Measurements from ENCODE around the gene ZNF3. TPM values are rescaled to one million over a fixed set of nuclear protein-coding genes. Genes with fewer than 3 reads are reported as not detected.

ZNF3 gene
- polyA plus RNA-seq, 1 donor (not counting 4 experiments of a cell fraction or from before 2014, with no cell fraction given), result 16.8 TPM

DNA sequence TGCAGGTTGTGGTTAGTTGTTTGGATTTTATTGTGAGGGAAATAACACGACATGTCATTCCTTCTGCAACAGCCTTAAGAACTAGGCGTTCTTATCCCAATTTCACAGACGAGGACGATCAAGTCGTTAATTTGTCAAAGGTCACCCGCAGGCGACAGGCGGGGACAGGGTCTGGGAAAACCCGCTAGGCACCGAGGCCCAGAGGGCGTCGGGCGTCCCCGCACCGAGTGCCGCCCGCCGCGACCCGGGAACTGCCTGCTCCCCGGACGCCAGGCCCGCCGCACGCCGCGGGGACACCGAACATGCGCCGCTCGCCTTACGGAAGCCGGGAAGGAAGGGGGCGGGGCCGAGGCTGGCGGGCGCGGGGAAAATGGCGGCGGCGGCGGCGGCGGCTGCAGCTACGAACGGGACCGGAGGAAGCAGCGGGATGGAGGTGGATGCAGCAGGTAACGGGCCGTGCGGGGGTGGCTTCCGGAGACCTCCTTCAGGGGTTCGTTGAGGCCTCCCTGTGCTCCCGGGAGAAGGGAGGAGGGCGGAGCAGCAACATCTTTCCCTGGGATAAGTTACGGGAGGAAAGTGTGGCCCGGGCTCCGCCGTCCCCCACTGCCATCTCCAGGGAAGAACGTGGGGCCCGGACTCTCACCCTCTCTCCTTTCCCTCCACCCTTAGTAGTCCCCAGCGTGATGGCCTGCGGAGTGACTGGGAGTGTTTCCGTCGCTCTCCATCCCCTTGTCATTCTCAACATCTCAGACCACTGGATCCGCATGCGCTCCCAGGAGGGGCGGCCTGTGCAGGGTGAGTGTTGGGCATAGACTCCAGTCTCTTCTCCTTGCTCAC lies 7.3 kb upstream of the ZNF3 start, which contains the start of gene COPS6:
COPS6 (plus strand) TSS at position 349 of the 837 bp plus-strand sequence; CDS start at position 371, 22 bp downstream.
- Histone ChIP-seq H3K27me3 (ENCODE audit: control insufficient read depth, extremely low read depth, insufficient read depth, low read length) (no peaks in the 10 kb centered on the region), H3K9me3 (ENCODE audit: control insufficient read depth, low read depth, low read length) (no peaks in the 10 kb centered on the region), H4K20me1 (ENCODE audit: control insufficient read depth, extremely low read depth, insufficient read depth, low read length) (no peaks in the 10 kb centered on the region), H3K4me1 (ENCODE audit: control insufficient read depth, extremely low read depth, insufficient read depth, low read length) (peaks cover 27% of the 10 kb centered on the region), H3K36me3 (ENCODE audit: control insufficient read depth in 2 of 2, extremely low read depth in 1 of 2, insufficient read depth in 2 of 2, low read length in 2 of 2) (peaks cover 28 to 33% of the 10 kb centered on the region in 2 experiments), H2AFZ (ENCODE audit: control insufficient read depth, low read length) (peak within 1 kb of the TSS; percentile 90), H3K4me2 (ENCODE audit: control insufficient read depth, extremely low read depth, insufficient read depth, low read depth, low read length) (peak within 1 kb of the TSS; percentile 82), H3K9ac (ENCODE audit: control insufficient read depth, extremely low read depth, insufficient read depth, low read length) (peak within 1 kb of the TSS; percentile 90), H3K79me2 (ENCODE audit: control insufficient read depth, insufficient read depth, low read length) (peaks cover 17% of the 10 kb centered on the region), H3K9me1 (ENCODE audit: control insufficient read depth, extremely low read depth, insufficient read depth, low read length) (no peaks in the 10 kb centered on the region), H3K4me3 (ENCODE audit: control insufficient read depth in 2 of 3, extremely low read depth in 1 of 3, insufficient read depth in 2 of 3, low read depth in 1 of 3, low read length in 3 of 3) (peak within 1 kb of the TSS; percentile 84 to 95 (median 89)), H3K27ac (ENCODE audit: control insufficient read depth, insufficient read depth, low read length) (peak within 1 kb of the TSS; percentile 85)
- DNase-seq (ENCODE audit: low read depth, low spot score) (no peak), FAIRE-seq (no peak)
- dilution Hi-C loops (cut with MboI; ENCODE audit: extremely low pct_ligation_motif_present, low sequenced_read_pairs), result no loop called here
- no peak for TF ChIP-seq EZH2 (IDR thresholded peaks at IDR 0.05; ENCODE audit: low read length)
- TF ChIP-seq, protein P1, sequence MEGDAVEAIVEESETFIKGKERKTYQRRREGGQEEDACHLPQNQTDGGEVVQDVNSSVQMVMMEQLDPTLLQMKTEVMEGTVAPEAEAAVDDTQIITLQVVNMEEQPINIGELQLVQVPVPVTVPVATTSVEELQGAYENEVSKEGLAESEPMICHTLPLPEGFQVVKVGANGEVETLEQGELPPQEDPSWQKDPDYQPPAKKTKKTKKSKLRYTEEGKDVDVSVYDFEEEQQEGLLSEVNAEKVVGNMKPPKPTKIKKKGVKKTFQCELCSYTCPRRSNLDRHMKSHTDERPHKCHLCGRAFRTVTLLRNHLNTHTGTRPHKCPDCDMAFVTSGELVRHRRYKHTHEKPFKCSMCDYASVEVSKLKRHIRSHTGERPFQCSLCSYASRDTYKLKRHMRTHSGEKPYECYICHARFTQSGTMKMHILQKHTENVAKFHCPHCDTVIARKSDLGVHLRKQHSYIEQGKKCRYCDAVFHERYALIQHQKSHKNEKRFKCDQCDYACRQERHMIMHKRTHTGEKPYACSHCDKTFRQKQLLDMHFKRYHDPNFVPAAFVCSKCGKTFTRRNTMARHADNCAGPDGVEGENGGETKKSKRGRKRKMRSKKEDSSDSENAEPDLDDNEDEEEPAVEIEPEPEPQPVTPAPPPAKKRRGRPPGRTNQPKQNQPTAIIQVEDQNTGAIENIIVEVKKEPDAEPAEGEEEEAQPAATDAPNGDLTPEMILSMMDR (optimal IDR thresholded peaks at IDR 0.05 in 1 of 3, IDR thresholded peaks at IDR 0.05 in 1 of 3, conservative IDR thresholded peaks at IDR 0.05 in 1 of 3; ENCODE audit: extremely low read depth in 1 of 3, insufficient read depth in 2 of 3, low read length in 3 of 3), result no peak

DNA sequence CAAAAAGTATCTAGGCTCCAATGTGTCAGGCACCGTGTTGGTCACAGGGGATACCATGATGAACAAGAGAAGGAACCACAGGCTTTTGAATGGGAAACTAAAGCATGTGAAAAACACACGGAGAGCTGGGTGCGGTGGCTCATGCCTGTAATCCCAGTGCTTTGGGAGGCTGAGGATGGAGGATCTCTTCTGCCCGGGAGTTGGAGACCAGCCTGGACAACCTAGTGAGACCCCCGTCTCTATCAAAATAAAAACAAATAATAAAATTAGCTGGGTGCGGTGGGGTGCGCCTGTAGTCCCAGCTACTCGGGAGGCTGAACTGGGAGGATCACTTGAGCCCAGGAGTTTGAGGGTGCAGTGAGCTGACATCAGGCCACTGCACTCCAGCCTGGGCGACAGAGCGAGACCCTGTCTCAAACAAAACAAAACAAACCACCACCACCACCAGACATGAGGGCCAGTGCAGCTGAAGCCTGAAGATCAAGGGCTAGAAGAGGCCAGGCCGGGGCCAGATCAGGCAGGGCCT lies 6.6 kb upstream of the ZNF3 start:
- dilution Hi-C loops (cut with MboI; ENCODE audit: extremely low pct_ligation_motif_present, low sequenced_read_pairs), result no loop called here
- peak overlapping the region; percentile 74 for H2AFZ ChIP-seq (ENCODE audit: control insufficient read depth, low read length)
- peak overlapping the region; percentile 85 for H3K27ac ChIP-seq (ENCODE audit: control insufficient read depth, insufficient read depth, low read length)
- H4K20me1 ChIP-seq (ENCODE audit: control insufficient read depth, extremely low read depth, insufficient read depth, low read length), result no peaks in the 10 kb centered on the region
- DNase-seq (ENCODE audit: low read depth, low spot score) (no peak), FAIRE-seq (no peak)
- H3K4me3 ChIP-seq (ENCODE audit: control insufficient read depth in 2 of 3, extremely low read depth in 1 of 3, insufficient read depth in 2 of 3, low read depth in 1 of 3, low read length in 3 of 3), result peak overlapping the region; percentile 84 to 95 (median 89)
- TF ChIP-seq, protein P1 (optimal IDR thresholded peaks at IDR 0.05 in 1 of 3, IDR thresholded peaks at IDR 0.05 in 1 of 3, conservative IDR thresholded peaks at IDR 0.05 in 1 of 3; ENCODE audit: extremely low read depth in 1 of 3, insufficient read depth in 2 of 3, low read length in 3 of 3), result no peak
- no peak for TF ChIP-seq EZH2 (IDR thresholded peaks at IDR 0.05; ENCODE audit: low read length)
- H3K9me1 ChIP-seq (ENCODE audit: control insufficient read depth, extremely low read depth, insufficient read depth, low read length), result no peaks in the 10 kb centered on the region
- H3K79me2 ChIP-seq (ENCODE audit: control insufficient read depth, insufficient read depth, low read length), result peaks cover 15% of the 10 kb centered on the region
- H3K4me1 ChIP-seq (ENCODE audit: control insufficient read depth, extremely low read depth, insufficient read depth, low read length), result peaks cover 27% of the 10 kb centered on the region
- H3K27me3 ChIP-seq (ENCODE audit: control insufficient read depth, extremely low read depth, insufficient read depth, low read length), result no peaks in the 10 kb centered on the region
- H3K4me2 ChIP-seq (ENCODE audit: control insufficient read depth, extremely low read depth, insufficient read depth, low read depth, low read length), result peak overlapping the region; percentile 82
- H3K9me3 ChIP-seq (ENCODE audit: control insufficient read depth, low read depth, low read length), result no peaks in the 10 kb centered on the region
- H3K36me3 ChIP-seq (ENCODE audit: control insufficient read depth in 2 of 2, extremely low read depth in 1 of 2, insufficient read depth in 2 of 2, low read length in 2 of 2), result peaks cover 21 to 26% of the 10 kb centered on the region in 2 experiments
- H3K9ac ChIP-seq (ENCODE audit: control insufficient read depth, extremely low read depth, insufficient read depth, low read length), result peak overlapping the region; percentile 90

All from keratinocyte (primary cell).